Measurements from ENCODE around the gene GNA12. TPM values are rescaled to one million over a fixed set of nuclear protein-coding genes. Genes with fewer than 3 reads are reported as not detected.

The GNA12 gene
- total and polyA plus RNA-seq, 4 donors: 3.7 to 19.0 (median 11.3) TPM

GRCh38 chr7:2800931-2801688, 43.0 kb downstream of the GNA12 start:
- H3K27ac ChIP-seq (ENCODE audit: low read depth in 1 of 2, low read length in 2 of 2): no peak overlapping the region
- no peak for TF ChIP-seq YY1 (IDR thresholded peaks at IDR 0.05)
- peaks cover 0 to 3% (median 0%) of the 10 kb centered on the region in 4 donors for H3K4me1 ChIP-seq (ENCODE audit: control insufficient read depth in 4 of 4, insufficient read depth in 4 of 4, low read length in 3 of 4)
- DNase-seq (ENCODE audit: low spot score): no peak
- no peaks in the 10 kb centered on the region for H3K27me3 ChIP-seq (ENCODE audit: control insufficient read depth in 4 of 4, insufficient read depth in 4 of 4, low read length in 3 of 4)
- H3K9ac ChIP-seq (ENCODE audit: low read depth in 1 of 2, low read length in 2 of 2): no peak overlapping the region
- WGBS: 88% methylated on average over 16 of the region's 16 CpGs
- no peaks in the 10 kb centered on the region for H3K36me3 ChIP-seq (ENCODE audit: control insufficient read depth in 4 of 4, insufficient read depth in 3 of 4, low read depth in 1 of 4, low read length in 3 of 4)
- no peak overlapping the region for H3K4me3 ChIP-seq (ENCODE audit: low read depth in 1 of 3, low read length in 3 of 3)
- no peaks in the 10 kb centered on the region for H3K9me3 ChIP-seq (ENCODE audit: control insufficient read depth in 4 of 4, low read length in 3 of 4)

DNA sequence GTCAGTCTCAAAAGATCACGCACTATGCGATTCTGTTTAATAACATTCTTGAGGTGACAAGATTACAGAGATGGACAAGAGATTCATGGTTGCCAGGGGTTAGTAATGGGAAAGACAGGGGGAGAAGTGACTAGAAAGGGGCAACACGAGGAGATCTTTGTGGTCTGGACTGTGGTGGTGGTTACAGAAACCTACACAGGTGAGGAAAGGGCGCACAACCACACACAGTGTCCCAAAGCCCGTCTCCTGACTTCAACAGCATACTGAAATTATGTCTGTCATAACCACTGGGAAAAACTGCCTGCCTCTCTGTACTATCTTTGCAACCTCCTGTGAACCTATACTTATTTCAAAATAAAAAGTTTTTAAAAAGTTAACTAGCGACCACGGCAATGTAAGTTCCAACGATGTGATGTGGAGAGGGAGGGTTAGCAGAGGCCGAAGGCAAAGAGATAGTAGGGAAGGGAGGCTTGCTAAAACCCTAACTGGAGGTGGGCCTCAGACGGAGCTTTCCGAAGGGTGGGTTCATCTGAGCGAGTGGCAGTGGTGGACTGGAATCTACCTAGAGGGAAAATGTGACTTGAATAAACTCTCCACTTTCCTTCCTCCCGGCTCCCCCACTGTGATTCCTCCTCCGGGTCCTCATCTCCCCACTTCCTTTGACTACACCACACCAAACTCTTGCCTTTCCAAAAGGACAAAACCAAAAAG, 43.7 kb downstream of the GNA12 start:
- no peak overlapping the region for H3K27ac ChIP-seq (ENCODE audit: low read depth in 1 of 2, low read length in 2 of 2)
- no peak overlapping the region for H3K9ac ChIP-seq (ENCODE audit: low read depth in 1 of 2, low read length in 2 of 2)
- no peaks in the 10 kb centered on the region for H3K27me3 ChIP-seq (ENCODE audit: control insufficient read depth in 4 of 4, insufficient read depth in 4 of 4, low read length in 3 of 4)
- no peaks in the 10 kb centered on the region for H3K36me3 ChIP-seq (ENCODE audit: control insufficient read depth in 4 of 4, insufficient read depth in 3 of 4, low read depth in 1 of 4, low read length in 3 of 4)
- no peak for TF ChIP-seq NR2F2 (IDR thresholded peaks at IDR 0.05)
- TF ChIP-seq ZBTB33 (IDR thresholded peaks at IDR 0.05): no peak
- TF ChIP-seq, protein P1, sequence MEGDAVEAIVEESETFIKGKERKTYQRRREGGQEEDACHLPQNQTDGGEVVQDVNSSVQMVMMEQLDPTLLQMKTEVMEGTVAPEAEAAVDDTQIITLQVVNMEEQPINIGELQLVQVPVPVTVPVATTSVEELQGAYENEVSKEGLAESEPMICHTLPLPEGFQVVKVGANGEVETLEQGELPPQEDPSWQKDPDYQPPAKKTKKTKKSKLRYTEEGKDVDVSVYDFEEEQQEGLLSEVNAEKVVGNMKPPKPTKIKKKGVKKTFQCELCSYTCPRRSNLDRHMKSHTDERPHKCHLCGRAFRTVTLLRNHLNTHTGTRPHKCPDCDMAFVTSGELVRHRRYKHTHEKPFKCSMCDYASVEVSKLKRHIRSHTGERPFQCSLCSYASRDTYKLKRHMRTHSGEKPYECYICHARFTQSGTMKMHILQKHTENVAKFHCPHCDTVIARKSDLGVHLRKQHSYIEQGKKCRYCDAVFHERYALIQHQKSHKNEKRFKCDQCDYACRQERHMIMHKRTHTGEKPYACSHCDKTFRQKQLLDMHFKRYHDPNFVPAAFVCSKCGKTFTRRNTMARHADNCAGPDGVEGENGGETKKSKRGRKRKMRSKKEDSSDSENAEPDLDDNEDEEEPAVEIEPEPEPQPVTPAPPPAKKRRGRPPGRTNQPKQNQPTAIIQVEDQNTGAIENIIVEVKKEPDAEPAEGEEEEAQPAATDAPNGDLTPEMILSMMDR (IDR thresholded peaks at IDR 0.05; ENCODE audit: low read depth, low read length, missing input control): no peak
- no peak for TF ChIP-seq RAD21 (IDR thresholded peaks at IDR 0.05)
- TF ChIP-seq, protein P2, sequence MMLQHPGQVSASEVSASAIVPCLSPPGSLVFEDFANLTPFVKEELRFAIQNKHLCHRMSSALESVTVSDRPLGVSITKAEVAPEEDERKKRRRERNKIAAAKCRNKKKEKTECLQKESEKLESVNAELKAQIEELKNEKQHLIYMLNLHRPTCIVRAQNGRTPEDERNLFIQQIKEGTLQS (IDR thresholded peaks at IDR 0.05): no peak
- no peak for TF ChIP-seq HNF4G (IDR thresholded peaks at IDR 0.05)
- no peak for TF ChIP-seq HNF4A (conservative IDR thresholded peaks at IDR 0.05)
- no peak for TF ChIP-seq FOXA1 (IDR thresholded peaks at IDR 0.05)
- TF ChIP-seq SP1 (IDR thresholded peaks at IDR 0.05): no peak
- TF ChIP-seq, protein P3, sequence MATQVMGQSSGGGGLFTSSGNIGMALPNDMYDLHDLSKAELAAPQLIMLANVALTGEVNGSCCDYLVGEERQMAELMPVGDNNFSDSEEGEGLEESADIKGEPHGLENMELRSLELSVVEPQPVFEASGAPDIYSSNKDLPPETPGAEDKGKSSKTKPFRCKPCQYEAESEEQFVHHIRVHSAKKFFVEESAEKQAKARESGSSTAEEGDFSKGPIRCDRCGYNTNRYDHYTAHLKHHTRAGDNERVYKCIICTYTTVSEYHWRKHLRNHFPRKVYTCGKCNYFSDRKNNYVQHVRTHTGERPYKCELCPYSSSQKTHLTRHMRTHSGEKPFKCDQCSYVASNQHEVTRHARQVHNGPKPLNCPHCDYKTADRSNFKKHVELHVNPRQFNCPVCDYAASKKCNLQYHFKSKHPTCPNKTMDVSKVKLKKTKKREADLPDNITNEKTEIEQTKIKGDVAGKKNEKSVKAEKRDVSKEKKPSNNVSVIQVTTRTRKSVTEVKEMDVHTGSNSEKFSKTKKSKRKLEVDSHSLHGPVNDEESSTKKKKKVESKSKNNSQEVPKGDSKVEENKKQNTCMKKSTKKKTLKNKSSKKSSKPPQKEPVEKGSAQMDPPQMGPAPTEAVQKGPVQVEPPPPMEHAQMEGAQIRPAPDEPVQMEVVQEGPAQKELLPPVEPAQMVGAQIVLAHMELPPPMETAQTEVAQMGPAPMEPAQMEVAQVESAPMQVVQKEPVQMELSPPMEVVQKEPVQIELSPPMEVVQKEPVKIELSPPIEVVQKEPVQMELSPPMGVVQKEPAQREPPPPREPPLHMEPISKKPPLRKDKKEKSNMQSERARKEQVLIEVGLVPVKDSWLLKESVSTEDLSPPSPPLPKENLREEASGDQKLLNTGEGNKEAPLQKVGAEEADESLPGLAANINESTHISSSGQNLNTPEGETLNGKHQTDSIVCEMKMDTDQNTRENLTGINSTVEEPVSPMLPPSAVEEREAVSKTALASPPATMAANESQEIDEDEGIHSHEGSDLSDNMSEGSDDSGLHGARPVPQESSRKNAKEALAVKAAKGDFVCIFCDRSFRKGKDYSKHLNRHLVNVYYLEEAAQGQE (IDR thresholded peaks at IDR 0.05): no peak
- TF ChIP-seq TAF1 (conservative IDR thresholded peaks at IDR 0.05): no peak
- TF ChIP-seq RXRA (IDR thresholded peaks at IDR 0.05): no peak
- no peak for TF ChIP-seq JUND (IDR thresholded peaks at IDR 0.05)
- TF ChIP-seq MAX (IDR thresholded peaks at IDR 0.05): no peak
- no peak for TF ChIP-seq GABPA (IDR thresholded peaks at IDR 0.05 in 1 of 2, conservative IDR thresholded peaks at IDR 0.05 in 1 of 2)
- no peak for TF ChIP-seq YY1 (IDR thresholded peaks at IDR 0.05)
- TF ChIP-seq EGR1 (IDR thresholded peaks at IDR 0.05; ENCODE audit: low read depth in 2 of 2): no peak
- TF ChIP-seq FOXA2 (IDR thresholded peaks at IDR 0.05): no peak
- no peak overlapping the region for H3K4me3 ChIP-seq (ENCODE audit: low read depth in 1 of 3, low read length in 3 of 3)
- H3K9me3 ChIP-seq (ENCODE audit: control insufficient read depth in 4 of 4, low read length in 3 of 4): no peaks in the 10 kb centered on the region
- H3K4me1 ChIP-seq (ENCODE audit: control insufficient read depth in 4 of 4, insufficient read depth in 4 of 4, low read length in 3 of 4): peaks cover 0 to 3% (median 0%) of the 10 kb centered on the region in 4 donors
- DNase-seq (ENCODE audit: low spot score): no peak
- 93% methylated on average over 14 of the region's 14 CpGs for WGBS

All from liver (tissue), 9 donors.